ENCODE results near the gene RAPH1.
"Not testable (repeated sequence)": the region's sequence is repeated elsewhere in the genome, so short reads cannot be mapped to it uniquely, and the experiment has no call there.

RAPH1 gene

DNA sequence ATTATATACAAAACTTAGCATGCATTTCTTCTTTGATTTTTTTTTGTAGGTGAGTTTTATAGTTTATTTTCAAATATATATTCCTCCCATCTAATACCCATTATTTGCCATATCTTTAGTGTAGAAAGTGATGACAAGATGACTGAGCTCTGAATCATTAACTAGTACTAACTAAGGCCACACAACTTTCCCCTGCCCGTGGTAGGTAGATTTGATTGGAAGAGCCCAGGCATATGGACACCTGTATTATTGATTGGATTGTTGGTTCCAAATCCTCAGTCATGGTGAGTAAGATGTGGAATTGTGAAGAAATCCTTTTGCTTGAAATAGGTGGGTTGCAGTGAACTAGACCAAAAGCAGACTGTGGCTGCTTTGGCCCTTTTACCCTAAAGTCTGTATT, 152.1 kb downstream of the RAPH1 start (continued):
- TF ChIP-seq, protein P1, sequence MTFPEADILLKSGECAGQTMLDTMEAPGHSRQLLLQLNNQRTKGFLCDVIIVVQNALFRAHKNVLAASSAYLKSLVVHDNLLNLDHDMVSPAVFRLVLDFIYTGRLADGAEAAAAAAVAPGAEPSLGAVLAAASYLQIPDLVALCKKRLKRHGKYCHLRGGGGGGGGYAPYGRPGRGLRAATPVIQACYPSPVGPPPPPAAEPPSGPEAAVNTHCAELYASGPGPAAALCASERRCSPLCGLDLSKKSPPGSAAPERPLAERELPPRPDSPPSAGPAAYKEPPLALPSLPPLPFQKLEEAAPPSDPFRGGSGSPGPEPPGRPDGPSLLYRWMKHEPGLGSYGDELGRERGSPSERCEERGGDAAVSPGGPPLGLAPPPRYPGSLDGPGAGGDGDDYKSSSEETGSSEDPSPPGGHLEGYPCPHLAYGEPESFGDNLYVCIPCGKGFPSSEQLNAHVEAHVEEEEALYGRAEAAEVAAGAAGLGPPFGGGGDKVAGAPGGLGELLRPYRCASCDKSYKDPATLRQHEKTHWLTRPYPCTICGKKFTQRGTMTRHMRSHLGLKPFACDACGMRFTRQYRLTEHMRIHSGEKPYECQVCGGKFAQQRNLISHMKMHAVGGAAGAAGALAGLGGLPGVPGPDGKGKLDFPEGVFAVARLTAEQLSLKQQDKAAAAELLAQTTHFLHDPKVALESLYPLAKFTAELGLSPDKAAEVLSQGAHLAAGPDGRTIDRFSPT (tag by site-specific recombination; IDR thresholded peaks at IDR 0.05) = no peak

GRCh38 chr2:203379156-203379555, 155.9 kb downstream of the RAPH1 start:
- TF ChIP-seq ZNF529 (tag by site-specific recombination; IDR thresholded peaks at IDR 0.05; ENCODE audit: insufficient replicate concordance) (no peak), BCL11A (tag by site-specific recombination; IDR thresholded peaks at IDR 0.05; ENCODE audit: low read depth) (no peak), ZFP41 (tag by site-specific recombination; IDR thresholded peaks at IDR 0.05; ENCODE audit: borderline replicate concordance) (no peak), ZNF670 (tag by site-specific recombination; IDR thresholded peaks at IDR 0.05; ENCODE audit: low read depth) (no peak), KLF7 (tag by site-specific recombination; IDR thresholded peaks at IDR 0.05; ENCODE audit: borderline replicate concordance) (no peak), ZFP3 (tag by site-specific recombination; IDR thresholded peaks at IDR 0.05; ENCODE audit: low read depth) (no peak), ZNF544 (tag by site-specific recombination; IDR thresholded peaks at IDR 0.05) (no peak), ZNF140 (tag by site-specific recombination; IDR thresholded peaks at IDR 0.05) (no peak)
- Histone ChIP-seq H3K4me1 (ENCODE audit: control insufficient read depth, insufficient read depth, low read length) (no peaks in the 10 kb centered on the region), H3K27ac (ENCODE audit: extremely low read depth, low read depth, low read length) (no peak overlapping the region), H3K36me3 (ENCODE audit: control insufficient read depth in 2 of 2, insufficient read depth in 1 of 2, low read length in 2 of 2) (peaks cover 3 to 6% of the 10 kb centered on the region in 2 experiments), H3K9me3 (ENCODE audit: control insufficient read depth, insufficient read depth, low read depth, low read length) (no peaks in the 10 kb centered on the region), H3K4me3 (ENCODE audit: low read depth, low read length) (no peak overlapping the region)
- ChIA-PET CTCF (interaction anchor here (1.2 kb wide), 1 partner anchor 14 kb away, joined by 3 read pairs; no protein-coding TSS in a partner anchor), POLR2A (no interaction called here)

DNA sequence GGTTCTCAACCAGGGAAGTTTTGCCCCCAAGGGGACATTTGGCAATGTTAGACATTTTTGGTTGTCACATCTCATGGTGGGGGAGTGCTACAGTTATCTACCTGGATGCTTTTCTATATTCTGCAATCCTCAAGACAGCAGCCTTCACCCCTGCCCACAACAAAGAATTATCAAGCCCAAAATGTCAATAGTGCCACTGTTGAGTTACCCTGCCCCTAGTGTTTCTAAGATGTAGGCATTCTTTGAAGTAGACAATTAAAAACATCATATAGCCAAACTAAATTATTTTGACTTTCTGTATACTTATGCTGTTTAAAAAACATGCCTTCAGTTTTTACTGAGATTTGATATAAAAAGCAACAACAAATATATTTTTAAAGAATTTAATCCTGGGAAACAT, 158.9 kb downstream of the RAPH1 start:
- no peaks in the 10 kb centered on the region for H3K4me1 ChIP-seq (ENCODE audit: control insufficient read depth, insufficient read depth, low read length)
- POLR2A ChIA-PET = interaction anchor here (0.5 kb wide), 1 partner anchor 89 kb away, joined by 3 read pairs; no protein-coding TSS in a partner anchor
- H3K36me3 ChIP-seq (ENCODE audit: control insufficient read depth in 2 of 2, insufficient read depth in 1 of 2, low read length in 2 of 2) = no peaks in the 10 kb centered on the region; a peak in 1 of 3 replicates
- no peak overlapping the region for H3K27ac ChIP-seq (ENCODE audit: extremely low read depth, low read depth, low read length)
- no peak overlapping the region for H3K4me3 ChIP-seq (ENCODE audit: low read depth, low read length)
- H3K9me3 ChIP-seq (ENCODE audit: control insufficient read depth, insufficient read depth, low read depth, low read length) = no peaks in the 10 kb centered on the region
- CTCF ChIA-PET = interaction anchor here (0.6 kb wide), 1 partner anchor 11 kb away, joined by 3 read pairs; no protein-coding TSS in a partner anchor
- TF ChIP-seq PRDM10 (tag by site-specific recombination; IDR thresholded peaks at IDR 0.05) (peak; percentile 30; the same call in 1 of the 2 replicates), YY1 (tag by site-specific recombination; IDR thresholded peaks at IDR 0.05) (no peak), GLIS2 (tag by site-specific recombination; IDR thresholded peaks at IDR 0.05) (no peak)

DNA sequence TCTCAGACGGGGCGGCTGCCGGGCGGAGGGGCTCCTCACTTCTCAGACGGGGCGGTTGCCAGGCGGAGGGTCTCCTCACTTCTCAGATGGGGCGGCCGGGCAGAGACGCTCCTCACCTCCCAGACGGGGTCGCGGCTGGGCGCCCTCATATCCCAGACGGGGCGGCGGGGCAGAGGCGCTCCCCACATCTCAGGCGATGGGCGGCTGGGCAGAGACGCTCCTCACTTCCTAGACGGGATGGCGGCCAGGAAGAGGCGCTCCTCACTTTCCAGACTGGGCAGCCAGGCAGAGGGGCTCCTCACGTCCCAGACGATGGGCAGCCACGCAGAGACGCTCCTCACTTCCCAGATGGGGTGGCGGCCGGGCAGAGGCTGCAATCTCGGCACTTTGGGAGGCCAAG, 162.4 kb downstream of the RAPH1 start:
- POLR2A ChIA-PET; H3K27ac ChIP-seq (ENCODE audit: extremely low read depth, low read depth, low read length); H3K4me1 ChIP-seq (ENCODE audit: control insufficient read depth, insufficient read depth, low read length); H3K9me3 ChIP-seq (ENCODE audit: control insufficient read depth, insufficient read depth, low read depth, low read length); CTCF ChIA-PET; H3K4me3 ChIP-seq (ENCODE audit: low read depth, low read length): not testable (repeated sequence)
- peaks cover 10 to 11% of the 10 kb centered on the region in 2 experiments; a peak in 2 of 3 replicates for H3K36me3 ChIP-seq (ENCODE audit: control insufficient read depth in 2 of 2, insufficient read depth in 1 of 2, low read length in 2 of 2)

Measured in HEK293 (cell line).